H1 (cell line): Measurements from ENCODE around the gene STBD1. TPM values are rescaled to one million over a fixed set of nuclear protein-coding genes. Genes with fewer than 3 reads are reported as not detected.

ENCODE experiments used
- CTCF ChIA-PET: fragments of 300-600 bp; sonication (Branson Sonifier 250); formaldehyde crosslinking; loops from one replicate; lab custom pipeline; 2021; ENCODE audit not compliant: partially characterized antibody; lab: Charles Lee
- POLR2A ChIA-PET: fragments of 300-600 bp; sonication (Branson Sonifier 250); formaldehyde crosslinking; loops from one replicate; lab custom pipeline; 2021; ENCODE audit warnings: inconsistent platforms; ENCODE audit not compliant: partially characterized antibody; lab: Charles Lee
- DNase-seq, 2 experiments: peaks; one replicate each; pipeline versions ENCODE4 v3.0.0 to v3.0.0-alpha.2; 2010 to 2022; ENCODE audit warnings: low spot score in 2 of 2, low read depth in 1 of 2, mixed read lengths in 1 of 2
- FAIRE-seq: peaks from 2 replicates; lab custom pipeline; 2011; peaks lifted over from hg19 to GRCh38; lab: Jason Lieb, UNC
- H2AFZ ChIP-seq: 2 replicates; pipeline ENCODE4 v1.8.1; 2012; ENCODE audit warnings: low read length, inconsistent platforms
- H2AK5ac ChIP-seq: 2 replicates; pipeline ENCODE4 v1.6.1; 2013; ENCODE audit warnings: low read depth, low read length
- H2BK120ac ChIP-seq: replicated peaks from 2 replicates; pipeline ENCODE3; 2013; ENCODE audit warnings: low read depth, low read length, inconsistent platforms
- H2BK12ac ChIP-seq: 2 replicates; pipeline ENCODE4 v1.6.1; 2013; ENCODE audit warnings: low read depth, low read length
- H2BK15ac ChIP-seq: 2 replicates; pipeline ENCODE4 v1.6.1; 2013; ENCODE audit warnings: low read length
- H2BK20ac ChIP-seq: 2 replicates; pipeline ENCODE4 v1.6.1; 2013; ENCODE audit warnings: low read length
- H2BK5ac ChIP-seq: 2 replicates; pipeline ENCODE4 v1.6.1; 2013; ENCODE audit warnings: low read depth, low read length
- H3K14ac ChIP-seq: 2 replicates; pipeline ENCODE4 v1.6.1; 2013; ENCODE audit warnings: inconsistent platforms; ENCODE audit not compliant: insufficient read length
- H3K18ac ChIP-seq: 2 replicates; pipeline ENCODE4 v1.6.1; 2013; ENCODE audit warnings: low read length; ENCODE audit errors: extremely low read depth
- H3K23ac ChIP-seq: 2 replicates; pipeline ENCODE4 v1.6.1; 2013; ENCODE audit warnings: inconsistent platforms; ENCODE audit not compliant: insufficient read length
- H3K23me2 ChIP-seq: 2 replicates; pipeline ENCODE4 v1.6.1; 2013; ENCODE audit warnings: low read depth, low read length
- H3K27ac ChIP-seq: 2 replicates; pipeline ENCODE4 v1.6.1; 2011; ENCODE audit warnings: low read depth, low read length, inconsistent platforms
- H3K27me3 ChIP-seq, 4 experiments: replicated peaks in 1 of 4; 1 replicate in 1 of 4; 2 replicates in 3 of 4; pipeline versions ENCODE4 v1.6.1 to v1.8.1; 2011 to 2013; ENCODE audit warnings: low read length in 3 of 4, mild to moderate bottlenecking in 3 of 4, inconsistent platforms in 2 of 4, mixed read lengths in 2 of 4, moderate library complexity in 1 of 4; ENCODE audit not compliant: control insufficient read depth in 3 of 4, insufficient read depth in 3 of 4; ENCODE audit errors: extremely low read depth in 1 of 4
- H3K36me3 ChIP-seq, 4 experiments: 2 replicates each; pipeline versions ENCODE4 v1.6.1 to v1.8.1; 2011 to 2013; ENCODE audit warnings: mild to moderate bottlenecking in 4 of 4, low read length in 3 of 4, moderate library complexity in 2 of 4, control low read depth in 1 of 4, inconsistent platforms in 1 of 4; ENCODE audit not compliant: insufficient read depth in 4 of 4, control insufficient read depth in 2 of 4
- H3K4ac ChIP-seq: replicated peaks from 2 replicates; pipeline ENCODE3; 2013; ENCODE audit warnings: low read length, low read depth, mixed read lengths, inconsistent platforms; ENCODE audit not compliant: insufficient read length
- H3K4me1 ChIP-seq, 4 experiments: replicated peaks in 1 of 4; 1 replicate in 1 of 4; 2 replicates in 3 of 4; pipeline versions ENCODE4 v1.6.1 to v1.8.1; 2011 to 2013; ENCODE audit warnings: low read length in 3 of 4, inconsistent platforms in 2 of 4, mixed read lengths in 1 of 4; ENCODE audit not compliant: insufficient read depth in 4 of 4, control insufficient read depth in 3 of 4
- H3K4me2 ChIP-seq, 2 experiments: 2 replicates each; pipeline versions ENCODE4 v1.6.1 to v1.8.1; 2011 to 2013; ENCODE audit warnings: low read depth in 2 of 2, low read length in 2 of 2, control low read depth in 1 of 2, inconsistent platforms in 1 of 2, mild to moderate bottlenecking in 1 of 2; ENCODE audit not compliant: insufficient read depth in 1 of 2
- H3K4me3 ChIP-seq, 4 experiments: fragments of 200-600, 300-600 bp in 1 of 4; sonication (generic), shearing (Covaris generic), sonication (Bioruptor Twin) in 1 of 4; 2 replicates each; pipeline versions ENCODE4 v1.5.1 to v1.8.1; 2011 to 2016; ENCODE audit warnings: low read length in 4 of 4, low read depth in 3 of 4, control low read depth in 2 of 4, inconsistent platforms in 2 of 4, mild to moderate bottlenecking in 2 of 4, mixed read lengths in 1 of 4, moderate library complexity in 1 of 4; ENCODE audit not compliant: insufficient read depth in 2 of 4; ENCODE audit errors: extremely low read depth in 1 of 4
- H3K56ac ChIP-seq: replicated peaks from 2 replicates; pipeline ENCODE3; 2013; ENCODE audit warnings: low read depth, mild to moderate bottlenecking, mixed read lengths, low read length, inconsistent platforms; ENCODE audit not compliant: insufficient read length
- H3K79me1 ChIP-seq: 2 replicates; pipeline ENCODE4 v1.6.1; 2013; ENCODE audit warnings: low read depth, low read length, control low read depth
- H3K79me2 ChIP-seq, 2 experiments: 2 replicates each; pipeline versions ENCODE4 v1.6.1 to v1.8.1; 2012 to 2013; ENCODE audit warnings: low read length in 2 of 2, mild to moderate bottlenecking in 2 of 2, inconsistent platforms in 1 of 2; ENCODE audit not compliant: insufficient read depth in 2 of 2, control insufficient read depth in 1 of 2
- H3K9ac ChIP-seq, 4 experiments: replicated peaks in 1 of 4; 1 replicate in 1 of 4; 2 replicates in 3 of 4; pipeline versions ENCODE4 v1.6.1 to v1.8.1; 2011 to 2013; ENCODE audit warnings: low read depth in 3 of 4, low read length in 3 of 4, control low read depth in 2 of 4, mild to moderate bottlenecking in 2 of 4, moderate library complexity in 2 of 4, inconsistent platforms in 1 of 4; ENCODE audit errors: extremely low read depth in 1 of 4
- H3K9me3 ChIP-seq, 2 experiments: 2 replicates each; pipeline versions ENCODE4 v1.6.1 to v1.8.1; 2012 to 2013; ENCODE audit warnings: mild to moderate bottlenecking in 2 of 2, moderate library complexity in 2 of 2, control low read depth in 1 of 2, inconsistent platforms in 1 of 2, low read depth in 1 of 2, low read length in 1 of 2, mixed read lengths in 1 of 2; ENCODE audit not compliant: insufficient read depth in 2 of 2
- H4K20me1 ChIP-seq, 2 experiments: replicated peaks in 1 of 2; 2 replicates each; pipeline versions ENCODE3 to v1.8.1; 2011 to 2013; ENCODE audit warnings: inconsistent platforms in 2 of 2, low read length in 2 of 2, mild to moderate bottlenecking in 1 of 2; ENCODE audit not compliant: insufficient read depth in 2 of 2, control insufficient read depth in 1 of 2
- H4K5ac ChIP-seq: 2 replicates; pipeline ENCODE4 v1.6.1; 2013; ENCODE audit warnings: low read length, low read depth, mixed read lengths, inconsistent platforms; ENCODE audit not compliant: insufficient read length
- H4K8ac ChIP-seq: 2 replicates; pipeline ENCODE4 v1.8.0; 2013; ENCODE audit warnings: mild to moderate bottlenecking, moderate library complexity, low read length, inconsistent platforms; ENCODE audit not compliant: insufficient read depth; ENCODE audit errors: extremely low read depth
- H4K91ac ChIP-seq: replicated peaks from 2 replicates; pipeline ENCODE3; 2013; ENCODE audit warnings: low read length, mixed read lengths, inconsistent platforms; ENCODE audit not compliant: insufficient read length
- ATF3 ChIP-seq: IDR thresholded peaks from 2 replicates; pipeline ENCODE4 v1.6.1; 2011; ENCODE audit warnings: low read depth, mild to moderate bottlenecking, low read length; ENCODE audit not compliant: insufficient read depth
- EZH2 ChIP-seq: fragments of 200-600 bp; sonication (generic); IDR thresholded peaks from 2 replicates; pipeline ENCODE4 v1.7.1; 2012; ENCODE audit warnings: low read depth, mild to moderate bottlenecking, moderate library complexity, low read length, inconsistent platforms; ENCODE audit not compliant: severe bottlenecking
- WGBS, 2 experiments: shearing (Covaris generic) in 1 of 2; methylation state at CpG; one replicate each; pipeline versions ENCODE4 v1.1.6 to v1.1.7; 2013 to 2015; ENCODE audit warnings: low lambda C conversion rate in 2 of 2, mixed read lengths in 2 of 2, inconsistent platforms in 1 of 2, low coverage in 1 of 2, missing lambda C conversion rate in 1 of 2; ENCODE audit not compliant: insufficient replicate concordance in 2 of 2, insufficient coverage in 1 of 2, insufficient read length in 1 of 2; ENCODE audit errors: extremely low coverage in 1 of 2, missing lambda C conversion rate in 1 of 2; 5-methylcytosine and 5-hydroxymethylcytosine counted together
- polyA plus RNA-seq, 7 experiments: library from polyadenylated mRNA; depleted of rRNA in 3 of 7; stranded (reverse) in 5 of 7; unstranded in 2 of 7; fragments of >200 nt in 5 of 7; fragments of 200-250 nt in 2 of 7; gene quantifications; 1 replicate in 5 of 7; 2 replicates in 1 of 7; 4 replicates in 1 of 7; pipeline versions ENCODE4 v1.2.1 to v1.2.3, GENCODE V29; 2011 to 2013; ENCODE audit warnings: missing spikeins in 2 of 7, mixed read lengths in 2 of 7
- total RNA-seq: library from RNA; stranded (reverse); fragmentation: NEBNext Ultra II Directional; extraction: Animal tissue kit (Norgen Biotek cat#: 25700); gene quantifications from 2 replicates; pipeline ENCODE4 v1.2.1, GENCODE V29; 2021

The STBD1 gene
- total and polyA plus RNA-seq, 2 of the 8 experiments (the other 6 are each of a cell fraction or from before 2014, with no cell fraction given) = 0.45 to 1.7 TPM

GRCh38 chr4:76283900-76284299, 22.6 kb upstream of the STBD1 start:
- H3K79me2 ChIP-seq = no peaks in the 10 kb centered on the region
- H3K36me3 ChIP-seq = no peaks in the 10 kb centered on the region
- no peak overlapping the region for H2AFZ ChIP-seq
- CTCF ChIA-PET = interaction anchor here (0.6 to 0.7 kb wide), 2 partner anchors 23 to 1488 kb away, joined by 3 read pairs; no protein-coding TSS in a partner anchor
- no peak overlapping the region for H3K27ac ChIP-seq
- no peak overlapping the region for H3K4ac ChIP-seq
- H4K91ac ChIP-seq = no peak overlapping the region
- no peak overlapping the region for H4K8ac ChIP-seq
- no peak overlapping the region for H2AK5ac ChIP-seq
- no peaks in the 10 kb centered on the region for H3K23me2 ChIP-seq
- POLR2A ChIA-PET = no interaction called here
- H3K27me3 ChIP-seq = peaks cover 0 to 1% (median 0%) of the 10 kb centered on the region in 4 experiments; a peak in 1 of 7 replicates
- no peaks in the 10 kb centered on the region for H3K9me3 ChIP-seq
- no peak for FAIRE-seq
- no peak overlapping the region for H2BK15ac ChIP-seq
- H3K4me3 ChIP-seq = no peak overlapping the region
- no peaks in the 10 kb centered on the region for H3K79me1 ChIP-seq
- H4K20me1 ChIP-seq = no peaks in the 10 kb centered on the region
- no peak overlapping the region for H3K23ac ChIP-seq
- no peaks in the 10 kb centered on the region; a peak in 1 of 7 replicates for H3K4me1 ChIP-seq
- no peak overlapping the region for H3K56ac ChIP-seq
- no peak overlapping the region for H3K18ac ChIP-seq
- DNase-seq = no peak
- TF ChIP-seq ATF3 = no peak
- TF ChIP-seq EZH2 = no peak
- TF ChIP-seq, all 59 proteins: peak for 0
- Histone ChIP-seq H2BK12ac (no peak overlapping the region), H2BK5ac (no peak overlapping the region), H3K9ac (no peak overlapping the region), H2BK120ac (no peak overlapping the region), H3K14ac (no peak overlapping the region), H4K5ac (no peak overlapping the region), H2BK20ac (no peak overlapping the region), H3K4me2 (no peak overlapping the region)
- WGBS, 2 experiments = 94% methylated on average over 4 of the region's 4 CpGs; no CpG with 5 or more reads in 1 of the 2 experiments
